GM18507 (cell line): ENCODE results near the gene MUC21.
"Not testable (repeated sequence)": the region's sequence is repeated elsewhere in the genome, so short reads cannot be mapped to it uniquely, and the experiment has no call there.

Experiments
- DNase-seq: peaks from one replicate; pipeline ENCODE4 v3.0.0; 2011; ENCODE audit warnings: low read depth; ENCODE audit not compliant: insufficient read length; ENCODE audit errors: extremely low spot score
- FAIRE-seq: peaks from 2 replicates; lab custom pipeline; 2011; peaks lifted over from hg19 to GRCh38; lab: Jason Lieb, UNC

Gene MUC21

GRCh38 chr6:31004794-31005193 lies 21.3 kb downstream of the MUC21 start:
- FAIRE-seq = no peak
- no peak for DNase-seq

GRCh38 chr6:31005249-31006020 lies 21.9 kb downstream of the MUC21 start:
- no peak for DNase-seq
- no peak for FAIRE-seq

- FAIRE-seq (no peak), DNase-seq (no peak)
Measured at GRCh38 chr6:31007694-31008093, 24.2 kb downstream of the MUC21 start.

GRCh38 chr6:31008165-31008564 lies 24.6 kb downstream of the MUC21 start:
- DNase-seq = no peak
- FAIRE-seq = no peak

GRCh38 chr6:31009731-31010130 lies 26.2 kb downstream of the MUC21 start:
- DNase-seq (no peak), FAIRE-seq (no peak)

GRCh38 chr6:31010393-31011060 lies 27.0 kb downstream of the MUC21 start, which contains the start of gene MUC22:
Gene MUC22, plus strand, starts transcription at chr6:31010474. Its CDS starts 233 bp downstream, at chr6:31010707.
- FAIRE-seq = no peak
- no peak for DNase-seq

- no peak for DNase-seq
- no peak for FAIRE-seq
Measured at GRCh38 chr6:31011153-31011552, 27.6 kb downstream of the MUC21 start.

GRCh38 chr6:31016659-31017299 lies 33.3 kb downstream of the MUC21 start:
- DNase-seq = no peak
- FAIRE-seq = no peak

GRCh38 chr6:31017436-31017835 lies 33.9 kb downstream of the MUC21 start:
- not testable (repeated sequence) for FAIRE-seq

GRCh38 chr6:31020057-31020456 lies 36.5 kb downstream of the MUC21 start:
- DNase-seq (no peak), FAIRE-seq (no peak)

More at GRCh38 chr6:31017436-31017835, 33.9 kb downstream of the MUC21 start:
- not testable (repeated sequence) for DNase-seq

- not testable (repeated sequence) for DNase-seq, FAIRE-seq
Measured at GRCh38 chr6:31020631-31021255, 37.2 kb downstream of the MUC21 start.

GRCh38 chr6:31021705-31022531 lies 38.4 kb downstream of the MUC21 start:
- DNase-seq, FAIRE-seq: not testable (repeated sequence)

- DNase-seq = no peak
- no peak for FAIRE-seq
Measured at GRCh38 chr6:31025595-31025994, 42.1 kb downstream of the MUC21 start.

GRCh38 chr6:31031095-31031494 lies 47.6 kb downstream of the MUC21 start:
- FAIRE-seq (no peak), DNase-seq (no peak)

GRCh38 chr6:31033075-31033474 lies 49.6 kb downstream of the MUC21 start:
- no peak for DNase-seq
- FAIRE-seq = no peak

GRCh38 chr6:31035862-31036497 lies 52.5 kb downstream of the MUC21 start:
- no peak for FAIRE-seq
- DNase-seq = no peak

- FAIRE-seq (no peak), DNase-seq (no peak)
Measured at GRCh38 chr6:31037169-31037568, 53.7 kb downstream of the MUC21 start.

GRCh38 chr6:31037682-31038081 lies 54.2 kb downstream of the MUC21 start:
- DNase-seq = no peak

GRCh38 chr6:31038559-31038958 lies 55.0 kb downstream of the MUC21 start:
- FAIRE-seq = no peak
- DNase-seq = no peak

More at GRCh38 chr6:31037682-31038081, 54.2 kb downstream of the MUC21 start:
- FAIRE-seq = no peak
